Right renal pelvis (tissue), 4 donors: ENCODE measurements around the gene PDE3B. TPM values are rescaled to one million over a fixed set of nuclear protein-coding genes. Genes with fewer than 3 reads are reported as not detected.
"Not testable (repeated sequence)": the region's sequence is repeated elsewhere in the genome, so short reads cannot be mapped to it uniquely, and the experiment has no call there.

Experiments
- DNase-seq, 4 donors: peaks; one replicate each; pipeline ENCODE4 v3.0.0-alpha.2; 2013; ENCODE audit warnings: low read depth in 4 of 4, low spot score in 3 of 4, missing footprints in 1 of 4
- polyA plus RNA-seq, 4 donors: library from polyadenylated mRNA; unstranded; fragments of 120-200 nt; gene quantifications; one replicate each; pipeline ENCODE4 v1.2.1, GENCODE V29; 2013; ENCODE audit not compliant: insufficient read length in 4 of 4

Gene PDE3B
- polyA plus RNA-seq, 4 donors: 8.1 to 9.5 (median 8.4) TPM

GRCh38 chr11:14673421-14673820 is 29.8 kb downstream of the PDE3B start:
- no peak for DNase-seq

GRCh38 chr11:14673824-14674405 is 30.3 kb downstream of the PDE3B start:
- no peak for DNase-seq

DNA sequence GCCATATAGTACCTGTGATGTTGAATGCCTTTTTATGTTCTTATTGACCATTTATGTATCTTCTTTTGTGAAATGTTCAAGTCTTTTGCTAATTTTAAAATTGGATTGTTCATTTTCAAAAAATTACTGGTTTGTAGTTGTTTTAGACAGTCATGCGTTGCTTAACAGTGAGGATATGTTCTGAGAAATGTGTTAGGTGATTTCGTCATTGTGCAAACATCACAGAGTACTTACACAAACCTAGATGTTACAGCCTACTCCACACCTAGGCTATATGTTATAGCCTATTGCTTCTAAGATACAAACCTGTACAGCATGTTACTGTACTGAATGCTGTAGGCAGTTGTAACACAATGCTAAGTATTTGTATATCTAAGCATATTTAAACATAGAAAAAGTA is 32.5 kb downstream of the PDE3B start:
- DNase-seq: no peak

GRCh38 chr11:14677146-14677545 is 33.5 kb downstream of the PDE3B start:
- no peak for DNase-seq

DNA sequence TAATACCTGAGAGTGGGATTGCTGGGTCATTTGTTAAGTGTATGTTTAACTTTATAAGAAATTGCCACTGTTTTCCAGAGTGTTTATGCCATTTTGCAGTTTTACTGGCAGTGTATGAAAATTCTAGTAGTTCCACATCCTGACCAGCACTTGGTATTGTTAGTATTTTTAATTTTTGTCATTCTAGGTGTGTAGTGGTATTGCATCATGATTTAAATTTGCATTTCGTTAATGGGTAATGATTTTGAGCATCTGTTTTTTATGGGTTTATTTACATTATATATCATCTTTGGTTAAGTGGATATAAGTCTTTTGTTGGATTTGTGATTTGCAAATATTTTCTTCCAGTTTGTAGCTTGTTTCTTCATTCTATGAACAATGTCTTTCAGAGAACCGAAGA is 34.7 kb downstream of the PDE3B start:
- DNase-seq: no peak

DNA sequence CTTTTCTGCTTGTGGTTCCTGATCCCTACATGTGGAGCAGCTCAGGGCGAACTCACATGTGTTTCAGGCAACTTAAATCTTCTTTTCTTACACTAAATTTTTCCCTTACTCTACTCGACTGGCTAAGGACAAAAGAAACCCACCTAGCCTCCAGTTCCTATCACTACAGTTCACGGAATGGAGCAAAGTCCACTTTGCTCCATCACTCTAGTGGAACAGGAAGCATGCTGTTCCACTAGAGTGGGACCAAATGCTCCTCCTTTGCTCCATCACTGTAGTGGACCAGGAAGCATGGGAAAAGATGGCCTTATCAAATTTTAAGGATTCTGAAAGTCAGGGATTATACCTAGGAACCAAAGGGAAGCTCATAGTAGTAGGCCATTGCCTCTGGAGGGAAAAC is 36.1 kb downstream of the PDE3B start:
- no peak for DNase-seq

GRCh38 chr11:14684234-14684915 is 40.8 kb downstream of the PDE3B start:
- not testable (repeated sequence) for DNase-seq

- DNase-seq: no peak
These were observed 43.9 kb downstream of the PDE3B start for GRCh38 chr11:14687456-14687855.

DNA sequence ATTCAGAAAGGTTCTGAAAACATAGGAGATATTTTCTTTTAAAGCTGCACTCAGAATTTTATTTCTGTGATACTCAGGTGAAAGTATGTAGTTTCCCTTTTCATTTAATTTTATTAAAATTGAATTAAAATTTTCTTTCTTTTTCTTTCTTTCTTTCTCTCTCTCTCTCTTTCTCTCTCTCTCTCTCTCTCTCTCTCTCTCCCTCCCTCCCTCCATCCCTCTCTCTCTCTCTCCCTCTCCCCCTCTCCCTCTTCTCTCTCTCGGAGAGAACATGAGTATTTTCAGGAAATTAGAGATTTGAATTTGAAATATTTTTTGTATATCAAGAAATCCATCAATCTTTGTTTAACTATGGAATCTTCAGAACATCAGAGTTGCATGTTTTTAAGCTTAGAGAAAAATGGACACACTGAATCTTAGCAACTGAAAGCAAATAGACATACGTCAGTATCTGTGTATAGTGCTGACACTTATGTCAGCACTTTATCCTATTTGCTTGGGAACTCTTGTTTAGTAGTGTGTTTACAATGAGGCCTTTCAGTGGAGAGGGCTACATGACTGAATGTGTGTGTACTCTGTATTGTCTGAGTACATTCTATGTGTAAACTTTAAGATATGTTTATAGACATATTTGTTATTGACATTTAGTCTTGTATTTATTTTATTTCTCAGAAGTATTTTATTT is 44.5 kb downstream of the PDE3B start:
- DNase-seq: no peak

DNA sequence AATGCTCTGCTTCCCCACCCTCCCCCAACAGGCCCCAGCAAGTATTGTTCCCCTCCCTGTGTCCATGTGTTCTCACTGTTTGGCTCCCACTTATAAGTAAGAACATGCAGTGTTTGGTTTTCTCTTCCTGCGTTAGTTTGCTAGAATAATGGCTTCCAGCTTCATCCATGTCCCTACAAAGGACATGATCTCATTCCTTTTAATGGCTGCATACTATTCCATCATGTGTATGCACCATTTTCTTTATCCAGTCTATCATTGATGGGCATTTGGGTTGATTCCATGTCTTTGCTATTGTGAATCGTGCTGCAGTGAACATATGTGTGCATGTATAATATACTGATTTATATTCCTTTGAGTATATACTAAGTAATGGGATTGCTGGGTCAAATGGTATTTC is 52.1 kb downstream of the PDE3B start:
- DNase-seq: not testable (repeated sequence)

DNA sequence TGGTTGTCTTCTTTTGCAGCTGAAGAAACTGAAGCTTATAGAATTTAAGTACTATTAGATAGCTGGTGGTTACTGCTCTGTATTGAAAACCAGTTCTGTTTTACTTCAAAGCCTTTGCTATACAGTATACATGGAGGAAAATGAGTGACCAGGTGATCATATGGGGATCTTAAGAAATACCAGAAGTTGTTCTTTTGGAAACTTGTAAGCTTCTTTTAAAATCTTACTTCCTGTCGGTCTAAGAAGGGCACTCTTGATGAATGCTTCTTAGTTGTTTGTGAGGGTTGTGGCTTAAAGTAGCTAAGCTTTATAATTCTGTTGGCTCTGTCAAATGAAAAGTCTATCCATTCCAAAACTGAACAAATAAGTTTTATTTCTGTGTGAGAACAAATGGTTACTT is 55.2 kb downstream of the PDE3B start:
- DNase-seq: no peak

DNA sequence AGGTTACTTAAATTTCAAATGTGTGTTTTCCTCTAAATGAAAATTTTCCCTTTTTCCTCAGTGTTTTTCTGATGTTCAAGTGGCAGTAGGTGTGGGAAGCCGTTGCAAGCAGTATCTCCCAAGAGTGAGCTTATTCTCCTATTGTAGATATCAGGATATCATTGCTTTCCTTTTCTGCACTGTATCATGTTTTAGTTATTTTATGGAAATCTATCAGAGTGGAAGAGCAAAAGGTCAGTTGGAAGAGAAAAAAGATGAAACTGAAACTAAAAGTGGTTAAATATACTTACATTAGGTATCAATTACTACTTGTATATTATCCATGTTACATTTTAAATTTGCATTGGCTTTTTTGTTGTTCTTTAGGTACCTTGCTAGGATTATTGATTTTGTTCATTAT is 57.0 kb downstream of the PDE3B start:
- no peak for DNase-seq

GRCh38 chr11:14702760-14703159 is 59.2 kb downstream of the PDE3B start:
- DNase-seq: no peak

GRCh38 chr11:14703731-14704130 is 60.1 kb downstream of the PDE3B start:
- DNase-seq: no peak

DNA sequence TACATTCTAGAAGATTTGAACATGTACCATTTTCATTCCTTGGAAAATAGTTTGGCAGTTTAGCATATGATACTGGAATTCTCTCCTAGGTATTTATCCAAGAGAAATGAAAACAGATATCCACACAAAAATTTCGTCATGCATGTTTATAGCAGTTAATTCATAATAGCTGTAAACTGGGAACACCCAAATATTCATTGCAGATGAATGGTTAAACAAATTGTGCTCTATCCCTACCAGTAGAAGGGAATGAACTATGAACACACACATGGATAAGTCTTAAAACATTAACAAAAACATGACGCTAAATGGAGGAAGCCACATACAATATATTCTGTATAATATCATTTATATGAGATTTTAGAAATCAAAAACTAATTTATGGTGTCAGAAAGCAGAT is 61.5 kb downstream of the PDE3B start:
- DNase-seq: no peak

- DNase-seq: no peak
These were observed 70.1 kb downstream of the PDE3B start for GRCh38 chr11:14713496-14714244.

DNA sequence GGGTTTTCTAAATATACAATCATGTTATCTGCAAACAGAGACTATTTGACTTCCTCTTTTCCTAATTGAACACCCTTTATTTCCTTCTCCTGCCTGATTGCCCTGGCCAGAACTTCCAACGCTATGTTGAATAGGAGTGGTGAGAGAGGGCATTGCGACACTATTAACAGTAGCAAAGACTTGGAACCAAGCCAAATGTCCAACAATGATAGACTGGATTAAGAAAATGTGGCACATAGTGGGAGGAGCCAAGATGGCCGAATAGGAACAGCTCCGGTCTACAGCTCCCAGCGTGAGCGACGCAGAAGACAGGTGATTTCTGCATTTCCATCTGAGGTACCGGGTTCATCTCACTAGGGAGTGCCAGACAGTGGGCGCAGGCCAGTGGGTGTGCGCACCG is 72.1 kb downstream of the PDE3B start:
- DNase-seq: not testable (repeated sequence)

DNA sequence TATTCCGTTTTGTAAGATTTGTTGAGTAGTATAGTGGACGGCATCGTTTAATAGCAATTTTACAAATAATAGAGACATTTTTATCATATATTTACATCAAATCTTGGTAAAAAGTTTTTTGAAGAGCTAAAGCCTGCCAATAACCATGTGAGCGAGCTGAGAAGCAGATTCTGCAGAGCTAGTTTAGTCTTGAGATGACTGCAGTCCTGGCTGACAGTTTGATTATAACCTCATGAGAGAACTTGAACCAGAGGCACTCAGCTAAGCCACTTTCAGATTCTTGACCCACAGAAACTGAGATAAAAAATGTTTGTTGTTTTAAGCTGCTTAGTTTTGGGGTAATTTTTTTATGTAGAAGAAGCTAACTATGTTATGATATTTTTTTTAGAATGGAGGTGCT is 78.9 kb downstream of the PDE3B start:
- DNase-seq: no peak

- DNase-seq: no peak
These were observed 81.5 kb downstream of the PDE3B start for GRCh38 chr11:14725150-14725549.

DNA sequence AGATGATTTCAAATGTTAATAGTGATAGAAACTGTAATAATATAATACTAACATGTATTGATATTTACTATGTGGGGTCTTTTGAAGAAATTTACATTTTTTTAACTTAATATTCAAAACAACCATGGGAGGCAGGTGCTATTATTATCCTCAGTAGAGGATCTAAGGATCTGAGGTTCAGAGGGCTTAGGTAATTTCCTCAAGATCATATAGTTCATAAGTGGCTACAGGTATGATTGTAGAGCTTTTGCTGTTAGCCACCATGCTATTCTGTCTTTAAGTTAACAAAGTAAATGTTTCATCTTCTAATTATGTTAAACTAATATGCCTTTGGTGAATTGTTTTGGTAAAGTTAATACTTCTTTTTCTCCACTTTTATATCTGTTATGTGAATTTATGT is 83.6 kb downstream of the PDE3B start:
- no peak for DNase-seq

DNA sequence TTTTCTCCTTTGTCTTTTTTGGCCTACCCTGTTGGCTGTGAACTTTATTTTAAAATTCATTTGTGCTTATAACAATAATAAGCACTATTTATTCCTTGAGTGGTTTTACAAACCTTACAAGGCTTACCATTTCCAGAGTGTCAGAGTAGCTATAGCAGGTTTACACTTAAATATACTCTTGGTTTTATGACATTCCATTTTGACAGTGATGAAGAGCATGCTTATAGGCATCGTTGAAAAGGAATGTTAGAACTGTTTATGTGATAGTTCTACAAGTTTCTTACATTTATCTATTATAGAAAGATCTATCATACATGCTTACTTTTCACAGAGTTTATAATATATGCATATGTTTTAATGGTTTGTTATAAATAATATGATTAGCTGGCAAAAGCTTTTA is 84.1 kb downstream of the PDE3B start:
- no peak for DNase-seq
